IMR-90 (cell line): Measurements from ENCODE around the gene CENPM. TPM values are rescaled to one million over a fixed set of nuclear protein-coding genes. Genes with fewer than 3 reads are reported as not detected.

Source experiments
- ATAC-seq: fragments of 200-7000 bp; cut with Tn5 transposase; 2 replicates; pipeline ENCODE4 v1.9.1; 2020; ENCODE audit warnings: low read depth, mild to moderate bottlenecking, moderate library complexity
- BruUV-seq: library from RNA; stranded (reverse); fragments of 400-500 nt; replicated peaks from 2 replicates; lab custom pipeline; 2021; lab: Mats Ljungman, UMichigan
- CTCF ChIA-PET: fragments of 300-600 bp; formaldehyde crosslinking; extraction: SDS; loops from one replicate; lab custom pipeline; 2021; ENCODE audit warnings: antibody characterized with exemption; lab: Yijun Ruan, JAX
- POLR2A ChIA-PET: fragments of 300-600 bp; sonication (Branson Sonifier 250); formaldehyde crosslinking; loops from one replicate; lab custom pipeline; 2022; ENCODE audit warnings: antibody characterized with exemption; ENCODE audit not compliant: unreplicated experiment; lab: Charles Lee
- DNase-seq: peaks from one replicate; pipeline ENCODE4 v3.0.0; 2013
- H2AFZ ChIP-seq: replicated peaks from 2 replicates; pipeline ENCODE3; 2013; ENCODE audit warnings: low read length, mild to moderate bottlenecking; ENCODE audit not compliant: poor library complexity
- H2AK5ac ChIP-seq: 2 replicates; pipeline ENCODE4 v1.6.1; 2013; ENCODE audit warnings: low read depth, low read length, inconsistent platforms
- H2AK9ac ChIP-seq: replicated peaks from 2 replicates; pipeline ENCODE3; 2013; ENCODE audit warnings: mild to moderate bottlenecking, low read depth, low read length, moderate library complexity; ENCODE audit not compliant: poor library complexity
- H2BK120ac ChIP-seq: 2 replicates; pipeline ENCODE4 v1.6.1; 2013; ENCODE audit warnings: low read depth, low read length, inconsistent platforms
- H2BK15ac ChIP-seq: 3 replicates; pipeline ENCODE4 v1.6.1; 2013; ENCODE audit warnings: low read depth, low read length, inconsistent platforms
- H2BK20ac ChIP-seq: 2 replicates; pipeline ENCODE4 v1.6.1; 2013; ENCODE audit warnings: low read depth, mild to moderate bottlenecking, inconsistent platforms, low read length, moderate library complexity
- H2BK5ac ChIP-seq: 2 replicates; pipeline ENCODE4 v1.6.1; 2013; ENCODE audit warnings: mild to moderate bottlenecking, low read depth, low read length, inconsistent platforms; ENCODE audit not compliant: poor library complexity, severe bottlenecking
- H3K14ac ChIP-seq: replicated peaks from 2 replicates; pipeline ENCODE4 v1.6.1; 2013; ENCODE audit warnings: low read depth, low read length, inconsistent platforms
- H3K18ac ChIP-seq: 2 replicates; pipeline ENCODE4 v1.6.1; 2013; ENCODE audit warnings: low read depth, low read length, control low read depth
- H3K23ac ChIP-seq: 2 replicates; pipeline ENCODE4 v1.6.1; 2013; ENCODE audit warnings: low read depth, low read length, inconsistent platforms
- H3K27ac ChIP-seq: 2 replicates; pipeline ENCODE4 v1.5.1; 2013; ENCODE audit warnings: mild to moderate bottlenecking, control low read depth, low read length; ENCODE audit not compliant: insufficient read depth
- H3K27me3 ChIP-seq: 2 replicates; pipeline ENCODE4 v1.6.1; 2013; ENCODE audit warnings: low read length; ENCODE audit not compliant: control insufficient read depth, insufficient read depth
- H3K36me3 ChIP-seq: 2 replicates; pipeline ENCODE4 v1.6.1; 2013; ENCODE audit warnings: low read length, mixed read lengths; ENCODE audit not compliant: control insufficient read depth, insufficient read depth
- H3K4ac ChIP-seq: 2 replicates; pipeline ENCODE4 v1.6.1; 2013; ENCODE audit warnings: low read depth, low read length, inconsistent platforms
- H3K4me1 ChIP-seq: 2 replicates; pipeline ENCODE4 v1.6.1; 2013; ENCODE audit warnings: low read length, mixed read lengths; ENCODE audit not compliant: control insufficient read depth, insufficient read depth
- H3K4me2 ChIP-seq: 2 replicates; pipeline ENCODE4 v1.6.1; 2013; ENCODE audit warnings: low read depth, mild to moderate bottlenecking, control low read depth, low read length, moderate library complexity
- H3K4me3 ChIP-seq: 2 replicates; pipeline ENCODE4 v1.5.1; 2013; ENCODE audit warnings: low read depth, mild to moderate bottlenecking, control low read depth, low read length, moderate library complexity; ENCODE audit not compliant: insufficient read depth
- H3K56ac ChIP-seq: 2 replicates; pipeline ENCODE4 v1.6.1; 2013; ENCODE audit warnings: low read length, inconsistent platforms; ENCODE audit not compliant: insufficient read depth; ENCODE audit errors: extremely low read depth
- H3K79me1 ChIP-seq, 2 experiments: 2 replicates each; pipeline ENCODE4 v1.6.1; 2013; ENCODE audit warnings: low read length in 2 of 2, inconsistent platforms in 1 of 2, low read depth in 1 of 2
- H3K9ac ChIP-seq: 2 replicates; pipeline ENCODE4 v1.6.1; 2013; ENCODE audit warnings: low read depth, low read length, control low read depth
- H3K9me1 ChIP-seq: 2 replicates; pipeline ENCODE4 v1.6.1; 2013; ENCODE audit warnings: low read length, inconsistent platforms; ENCODE audit not compliant: insufficient read depth
- H3K9me3 ChIP-seq: 2 replicates; pipeline ENCODE4 v1.6.1; 2013; ENCODE audit warnings: low read length; ENCODE audit not compliant: control insufficient read depth, insufficient read depth
- H4K20me1 ChIP-seq: 2 replicates; pipeline ENCODE4 v1.6.1; 2013; ENCODE audit warnings: low read length, inconsistent platforms; ENCODE audit not compliant: insufficient read depth
- H4K5ac ChIP-seq: 2 replicates; pipeline ENCODE4 v1.6.1; 2013; ENCODE audit warnings: mild to moderate bottlenecking, low read depth, low read length, control low read depth
- H4K8ac ChIP-seq, 2 experiments: 2 replicates each; pipeline ENCODE4 v1.6.1; 2013; ENCODE audit warnings: low read depth in 2 of 2, low read length in 2 of 2, control low read depth in 1 of 2, inconsistent platforms in 1 of 2
- H4K91ac ChIP-seq: 2 replicates; pipeline ENCODE4 v1.6.1; 2013; ENCODE audit warnings: low read depth, low read length, inconsistent platforms; ENCODE audit not compliant: insufficient read depth
- BHLHE40 ChIP-seq: fragments of 150-350 bp; IDR thresholded peaks from 2 replicates; pipeline ENCODE4 v1.6.1; 2016; ENCODE audit warnings: mild to moderate bottlenecking, low read depth, low read length
- CEBPB ChIP-seq: IDR thresholded peaks from 2 replicates; pipeline ENCODE4 v1.6.1; 2012; ENCODE audit warnings: low read depth, low read length, improper control_type of control experiment
- CHD1 ChIP-seq: IDR thresholded peaks from 2 replicates; pipeline ENCODE4 v1.6.1; 2012; ENCODE audit warnings: low read depth, low read length, improper control_type of control experiment
- ELK1 ChIP-seq: fragments of 150-350 bp; IDR thresholded peaks from 2 replicates; pipeline ENCODE4 v1.6.1; 2016; ENCODE audit warnings: low read depth, mild to moderate bottlenecking, low read length, moderate library complexity, borderline replicate concordance
- FOS ChIP-seq: fragments of 150-350 bp; IDR thresholded peaks from 2 replicates; pipeline ENCODE4 v1.6.1; 2016; ENCODE audit warnings: low read depth, low read length
- MAFK ChIP-seq: IDR thresholded peaks from 2 replicates; pipeline ENCODE4 v1.6.1; 2012; ENCODE audit warnings: low read depth, low read length, improper control_type of control experiment
- MAZ ChIP-seq: IDR thresholded peaks from 2 replicates; pipeline ENCODE4 v1.6.1; 2012; ENCODE audit warnings: low read depth, mild to moderate bottlenecking, low read length, improper control_type of control experiment, moderate library complexity, borderline replicate concordance
- MXI1 ChIP-seq: IDR thresholded peaks from 2 replicates; pipeline ENCODE4 v1.6.1; 2012; ENCODE audit warnings: low read depth, mild to moderate bottlenecking, low read length, moderate library complexity, borderline replicate concordance
- NFE2L2 ChIP-seq: fragments of 150-350 bp; IDR thresholded peaks from 2 replicates; pipeline ENCODE4 v1.6.1; 2016; ENCODE audit warnings: low read depth, mild to moderate bottlenecking, low read length
- POLR2A ChIP-seq: IDR thresholded peaks from 2 replicates; pipeline ENCODE4 v1.6.1; 2012; ENCODE audit warnings: mild to moderate bottlenecking, low read depth, low read length
- RAD21 ChIP-seq: IDR thresholded peaks from 2 replicates; pipeline ENCODE4 v1.6.1; 2012; ENCODE audit warnings: low read length, improper control_type of control experiment
- RCOR1 ChIP-seq: IDR thresholded peaks from 2 replicates; pipeline ENCODE4 v1.6.1; 2012; ENCODE audit warnings: mild to moderate bottlenecking, low read length, improper control_type of control experiment; ENCODE audit not compliant: insufficient replicate concordance
- RFX5 ChIP-seq: IDR thresholded peaks from 2 replicates; pipeline ENCODE4 v1.8.0; 2012; ENCODE audit warnings: low read depth, mild to moderate bottlenecking, low read length, moderate library complexity
- SMC3 ChIP-seq: fragments of 150-350 bp; IDR thresholded peaks from 2 replicates; pipeline ENCODE4 v1.6.1; 2016; ENCODE audit warnings: low read depth, mild to moderate bottlenecking, antibody characterized with exemption, low read length, moderate library complexity
- USF2 ChIP-seq: fragments of 150-350 bp; IDR thresholded peaks from 2 replicates; pipeline ENCODE4 v1.6.1; 2017; ENCODE audit warnings: mild to moderate bottlenecking, antibody characterized with exemption, low read length, low read depth
- WGBS, 2 experiments: methylation state at CpG; one replicate each; pipeline versions ENCODE4 v1.1.5 to v1.1.7; 2013; ENCODE audit warnings: missing lambda C conversion rate in 2 of 2; ENCODE audit not compliant: insufficient read length in 1 of 2; ENCODE audit errors: extremely low coverage in 2 of 2; 5-methylcytosine and 5-hydroxymethylcytosine counted together
- dilution Hi-C: fragments of 300-500 bp; cut with HindIII; formaldehyde crosslinking; loops from one replicate; pipeline ENCODE4 v1.14.3; 2018; ENCODE audit warnings: low sequenced_read_pairs; ENCODE audit not compliant: unreplicated experiment
- in situ Hi-C: fragments of 300-500 bp; cut with MboI; formaldehyde crosslinking; loops from 3 replicates; pipeline ENCODE4 v1.14.3; 2019; ENCODE audit warnings: low sequenced_read_pairs, inconsistent platforms, mixed read lengths
- intact Hi-C: fragments of 100-400 bp; cut with micrococcal nuclease; formaldehyde crosslinking; loops from 2 replicates; pipeline ENCODE4 v1.10.0; 2022
- polyA plus RNA-seq, 3 experiments: library from polyadenylated mRNA; depleted of rRNA; stranded (reverse); fragments of >200 nt; gene quantifications; 2 replicates each; pipeline ENCODE4 v1.2.3, GENCODE V29; 2012; ENCODE audit warnings: low replicate concordance in 1 of 3
- total RNA-seq: library from RNA; depleted of rRNA; stranded (reverse); fragments of >200 nt; gene quantifications from 2 replicates; pipeline ENCODE4 v1.2.3, GENCODE V29; 2012
- TF ChIP-seq, protein P1 (sequence below): conservative IDR thresholded peaks from 2 replicates; pipeline ENCODE4 v1.5.1; 2012; ENCODE audit warnings: mild to moderate bottlenecking, low read depth, low read length, improper control_type of control experiment

The CENPM gene
- total and polyA plus RNA-seq, 2 of the 4 experiments (the other 2 are of a cell fraction) = 18.1 to 20.1 TPM

DNA sequence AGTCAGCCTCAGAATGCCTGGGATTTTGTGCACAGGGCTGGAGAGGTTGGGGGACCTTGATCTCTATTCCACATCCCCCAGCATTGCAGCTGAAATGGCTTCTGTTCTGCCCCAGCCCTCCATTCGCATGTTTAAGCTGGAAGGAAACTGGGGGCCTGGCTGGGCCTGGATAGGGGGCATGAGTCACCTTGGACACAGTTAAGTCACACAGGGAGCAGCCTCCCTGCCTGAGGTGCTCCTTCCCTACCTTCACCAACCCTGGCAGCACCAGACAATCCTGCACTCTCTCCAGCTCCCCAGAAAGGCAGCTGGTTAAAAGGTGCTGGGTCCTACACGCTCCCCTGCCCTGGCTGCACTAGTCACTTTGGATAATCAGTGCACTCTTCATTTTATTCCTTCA is 5.8 kb upstream of the CENPM start:
- Histone ChIP-seq H2AK9ac (no peak overlapping the region), H3K4me3 (no peak overlapping the region), H3K14ac (no peak overlapping the region), H3K27ac (no peak overlapping the region), H2BK5ac (no peak overlapping the region), H2AK5ac (no peak overlapping the region), H3K4me1 (no peaks in the 10 kb centered on the region), H4K91ac (no peak overlapping the region), H3K4ac (no peak overlapping the region), H2BK20ac (no peak overlapping the region), H3K9me3 (no peaks in the 10 kb centered on the region), H3K9ac (no peak overlapping the region), H3K4me2 (no peak overlapping the region), H3K36me3 (no peaks in the 10 kb centered on the region), H3K79me1 (no peaks in the 10 kb centered on the region), H3K9me1 (no peaks in the 10 kb centered on the region), H3K56ac (no peak overlapping the region), H3K18ac (no peak overlapping the region), H2AFZ (no peak overlapping the region), H3K23ac (no peak overlapping the region), H4K20me1 (no peaks in the 10 kb centered on the region; the same call in 1 of the 2 replicates), H4K8ac (no peak overlapping the region), H4K5ac (no peak overlapping the region), H2BK120ac (no peak overlapping the region), H2BK15ac (no peak overlapping the region), H3K27me3 (no peaks in the 10 kb centered on the region)
- DNase-seq (no peak), ATAC-seq (no peak)
- in situ Hi-C loops = no loop called here
- ChIA-PET CTCF (no interaction called here), POLR2A (no interaction called here)
- TF ChIP-seq SMC3 (no peak), RAD21 (no peak), MAFK (no peak), CEBPB (no peak), USF2 (no peak), RCOR1 (no peak), BHLHE40 (no peak), MXI1 (no peak), POLR2A (no peak), ELK1 (no peak), FOS (no peak), RFX5 (no peak), MAZ (no peak), NFE2L2 (no peak), CHD1 (no peak)
- TF ChIP-seq, protein P1, sequence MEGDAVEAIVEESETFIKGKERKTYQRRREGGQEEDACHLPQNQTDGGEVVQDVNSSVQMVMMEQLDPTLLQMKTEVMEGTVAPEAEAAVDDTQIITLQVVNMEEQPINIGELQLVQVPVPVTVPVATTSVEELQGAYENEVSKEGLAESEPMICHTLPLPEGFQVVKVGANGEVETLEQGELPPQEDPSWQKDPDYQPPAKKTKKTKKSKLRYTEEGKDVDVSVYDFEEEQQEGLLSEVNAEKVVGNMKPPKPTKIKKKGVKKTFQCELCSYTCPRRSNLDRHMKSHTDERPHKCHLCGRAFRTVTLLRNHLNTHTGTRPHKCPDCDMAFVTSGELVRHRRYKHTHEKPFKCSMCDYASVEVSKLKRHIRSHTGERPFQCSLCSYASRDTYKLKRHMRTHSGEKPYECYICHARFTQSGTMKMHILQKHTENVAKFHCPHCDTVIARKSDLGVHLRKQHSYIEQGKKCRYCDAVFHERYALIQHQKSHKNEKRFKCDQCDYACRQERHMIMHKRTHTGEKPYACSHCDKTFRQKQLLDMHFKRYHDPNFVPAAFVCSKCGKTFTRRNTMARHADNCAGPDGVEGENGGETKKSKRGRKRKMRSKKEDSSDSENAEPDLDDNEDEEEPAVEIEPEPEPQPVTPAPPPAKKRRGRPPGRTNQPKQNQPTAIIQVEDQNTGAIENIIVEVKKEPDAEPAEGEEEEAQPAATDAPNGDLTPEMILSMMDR = no peak
- dilution Hi-C loops = no loop called here
- BruUV-seq = no TSS peak
- WGBS, 2 experiments = no CpG with 5 or more reads among the region's 2 CpGs
- intact Hi-C loops = no loop called here
